ENCODE results near the gene PTPRU.

- TF ChIP-seq, protein P1, sequence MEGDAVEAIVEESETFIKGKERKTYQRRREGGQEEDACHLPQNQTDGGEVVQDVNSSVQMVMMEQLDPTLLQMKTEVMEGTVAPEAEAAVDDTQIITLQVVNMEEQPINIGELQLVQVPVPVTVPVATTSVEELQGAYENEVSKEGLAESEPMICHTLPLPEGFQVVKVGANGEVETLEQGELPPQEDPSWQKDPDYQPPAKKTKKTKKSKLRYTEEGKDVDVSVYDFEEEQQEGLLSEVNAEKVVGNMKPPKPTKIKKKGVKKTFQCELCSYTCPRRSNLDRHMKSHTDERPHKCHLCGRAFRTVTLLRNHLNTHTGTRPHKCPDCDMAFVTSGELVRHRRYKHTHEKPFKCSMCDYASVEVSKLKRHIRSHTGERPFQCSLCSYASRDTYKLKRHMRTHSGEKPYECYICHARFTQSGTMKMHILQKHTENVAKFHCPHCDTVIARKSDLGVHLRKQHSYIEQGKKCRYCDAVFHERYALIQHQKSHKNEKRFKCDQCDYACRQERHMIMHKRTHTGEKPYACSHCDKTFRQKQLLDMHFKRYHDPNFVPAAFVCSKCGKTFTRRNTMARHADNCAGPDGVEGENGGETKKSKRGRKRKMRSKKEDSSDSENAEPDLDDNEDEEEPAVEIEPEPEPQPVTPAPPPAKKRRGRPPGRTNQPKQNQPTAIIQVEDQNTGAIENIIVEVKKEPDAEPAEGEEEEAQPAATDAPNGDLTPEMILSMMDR (IDR thresholded peaks at IDR 0.05): no peak
- no peak for TF ChIP-seq ZFX (IDR thresholded peaks at IDR 0.05; ENCODE audit: borderline replicate concordance)
Measured at GRCh38 chr1:29208442-29208841, 27.9 kb upstream of the PTPRU start.
